IMR-90 (cell line): ENCODE measurements around the gene MLST8. TPM values are rescaled to one million over a fixed set of nuclear protein-coding genes. Genes with fewer than 3 reads are reported as not detected.

ENCODE experiments used
- ATAC-seq: fragments of 200-7000 bp; cut with Tn5 transposase; 2 replicates; pipeline ENCODE4 v1.9.1; 2020; ENCODE audit warnings: low read depth, mild to moderate bottlenecking, moderate library complexity
- BruUV-seq: library from RNA; stranded (reverse); fragments of 400-500 nt; replicated peaks from 2 replicates; lab custom pipeline; 2021; lab: Mats Ljungman, UMichigan
- CTCF ChIA-PET: fragments of 300-600 bp; formaldehyde crosslinking; extraction: SDS; loops from one replicate; lab custom pipeline; 2021; ENCODE audit warnings: antibody characterized with exemption; lab: Yijun Ruan, JAX
- POLR2A ChIA-PET: fragments of 300-600 bp; sonication (Branson Sonifier 250); formaldehyde crosslinking; loops from one replicate; lab custom pipeline; 2022; ENCODE audit warnings: antibody characterized with exemption; ENCODE audit not compliant: unreplicated experiment; lab: Charles Lee
- DNase-seq: peaks from one replicate; pipeline ENCODE4 v3.0.0; 2013
- H2AFZ ChIP-seq: replicated peaks from 2 replicates; pipeline ENCODE3; 2013; ENCODE audit warnings: low read length, mild to moderate bottlenecking; ENCODE audit not compliant: poor library complexity
- H2AK5ac ChIP-seq: 2 replicates; pipeline ENCODE4 v1.6.1; 2013; ENCODE audit warnings: low read depth, low read length, inconsistent platforms
- H2AK9ac ChIP-seq: replicated peaks from 2 replicates; pipeline ENCODE3; 2013; ENCODE audit warnings: mild to moderate bottlenecking, low read depth, low read length, moderate library complexity; ENCODE audit not compliant: poor library complexity
- H2BK120ac ChIP-seq: 2 replicates; pipeline ENCODE4 v1.6.1; 2013; ENCODE audit warnings: low read depth, low read length, inconsistent platforms
- H2BK15ac ChIP-seq: 3 replicates; pipeline ENCODE4 v1.6.1; 2013; ENCODE audit warnings: low read depth, low read length, inconsistent platforms
- H2BK20ac ChIP-seq: 2 replicates; pipeline ENCODE4 v1.6.1; 2013; ENCODE audit warnings: low read depth, mild to moderate bottlenecking, inconsistent platforms, low read length, moderate library complexity
- H2BK5ac ChIP-seq: 2 replicates; pipeline ENCODE4 v1.6.1; 2013; ENCODE audit warnings: mild to moderate bottlenecking, low read depth, low read length, inconsistent platforms; ENCODE audit not compliant: poor library complexity, severe bottlenecking
- H3K14ac ChIP-seq: replicated peaks from 2 replicates; pipeline ENCODE4 v1.6.1; 2013; ENCODE audit warnings: low read depth, low read length, inconsistent platforms
- H3K18ac ChIP-seq: 2 replicates; pipeline ENCODE4 v1.6.1; 2013; ENCODE audit warnings: low read depth, low read length, control low read depth
- H3K23ac ChIP-seq: 2 replicates; pipeline ENCODE4 v1.6.1; 2013; ENCODE audit warnings: low read depth, low read length, inconsistent platforms
- H3K27ac ChIP-seq: 2 replicates; pipeline ENCODE4 v1.5.1; 2013; ENCODE audit warnings: mild to moderate bottlenecking, control low read depth, low read length; ENCODE audit not compliant: insufficient read depth
- H3K27me3 ChIP-seq: 2 replicates; pipeline ENCODE4 v1.6.1; 2013; ENCODE audit warnings: low read length; ENCODE audit not compliant: control insufficient read depth, insufficient read depth
- H3K36me3 ChIP-seq: 2 replicates; pipeline ENCODE4 v1.6.1; 2013; ENCODE audit warnings: low read length, mixed read lengths; ENCODE audit not compliant: control insufficient read depth, insufficient read depth
- H3K4ac ChIP-seq: 2 replicates; pipeline ENCODE4 v1.6.1; 2013; ENCODE audit warnings: low read depth, low read length, inconsistent platforms
- H3K4me1 ChIP-seq: 2 replicates; pipeline ENCODE4 v1.6.1; 2013; ENCODE audit warnings: low read length, mixed read lengths; ENCODE audit not compliant: control insufficient read depth, insufficient read depth
- H3K4me2 ChIP-seq: 2 replicates; pipeline ENCODE4 v1.6.1; 2013; ENCODE audit warnings: low read depth, mild to moderate bottlenecking, control low read depth, low read length, moderate library complexity
- H3K4me3 ChIP-seq: 2 replicates; pipeline ENCODE4 v1.5.1; 2013; ENCODE audit warnings: low read depth, mild to moderate bottlenecking, control low read depth, low read length, moderate library complexity; ENCODE audit not compliant: insufficient read depth
- H3K56ac ChIP-seq: 2 replicates; pipeline ENCODE4 v1.6.1; 2013; ENCODE audit warnings: low read length, inconsistent platforms; ENCODE audit not compliant: insufficient read depth; ENCODE audit errors: extremely low read depth
- H3K79me1 ChIP-seq, 2 experiments: 2 replicates each; pipeline ENCODE4 v1.6.1; 2013; ENCODE audit warnings: low read length in 2 of 2, inconsistent platforms in 1 of 2, low read depth in 1 of 2
- H3K9ac ChIP-seq: 2 replicates; pipeline ENCODE4 v1.6.1; 2013; ENCODE audit warnings: low read depth, low read length, control low read depth
- H3K9me1 ChIP-seq: 2 replicates; pipeline ENCODE4 v1.6.1; 2013; ENCODE audit warnings: low read length, inconsistent platforms; ENCODE audit not compliant: insufficient read depth
- H3K9me3 ChIP-seq: 2 replicates; pipeline ENCODE4 v1.6.1; 2013; ENCODE audit warnings: low read length; ENCODE audit not compliant: control insufficient read depth, insufficient read depth
- H4K20me1 ChIP-seq: 2 replicates; pipeline ENCODE4 v1.6.1; 2013; ENCODE audit warnings: low read length, inconsistent platforms; ENCODE audit not compliant: insufficient read depth
- H4K5ac ChIP-seq: 2 replicates; pipeline ENCODE4 v1.6.1; 2013; ENCODE audit warnings: mild to moderate bottlenecking, low read depth, low read length, control low read depth
- H4K8ac ChIP-seq, 2 experiments: 2 replicates each; pipeline ENCODE4 v1.6.1; 2013; ENCODE audit warnings: low read depth in 2 of 2, low read length in 2 of 2, control low read depth in 1 of 2, inconsistent platforms in 1 of 2
- H4K91ac ChIP-seq: 2 replicates; pipeline ENCODE4 v1.6.1; 2013; ENCODE audit warnings: low read depth, low read length, inconsistent platforms; ENCODE audit not compliant: insufficient read depth
- FOS ChIP-seq: fragments of 150-350 bp; IDR thresholded peaks from 2 replicates; pipeline ENCODE4 v1.6.1; 2016; ENCODE audit warnings: low read depth, low read length
- MAZ ChIP-seq: IDR thresholded peaks from 2 replicates; pipeline ENCODE4 v1.6.1; 2012; ENCODE audit warnings: low read depth, mild to moderate bottlenecking, low read length, improper control_type of control experiment, moderate library complexity, borderline replicate concordance
- POLR2A ChIP-seq: IDR thresholded peaks from 2 replicates; pipeline ENCODE4 v1.6.1; 2012; ENCODE audit warnings: mild to moderate bottlenecking, low read depth, low read length
- RCOR1 ChIP-seq: IDR thresholded peaks from 2 replicates; pipeline ENCODE4 v1.6.1; 2012; ENCODE audit warnings: mild to moderate bottlenecking, low read length, improper control_type of control experiment; ENCODE audit not compliant: insufficient replicate concordance
- USF2 ChIP-seq: fragments of 150-350 bp; IDR thresholded peaks from 2 replicates; pipeline ENCODE4 v1.6.1; 2017; ENCODE audit warnings: mild to moderate bottlenecking, antibody characterized with exemption, low read length, low read depth
- WGBS, 2 experiments: methylation state at CpG; one replicate each; pipeline versions ENCODE4 v1.1.5 to v1.1.7; 2013; ENCODE audit warnings: missing lambda C conversion rate in 2 of 2; ENCODE audit not compliant: insufficient read length in 1 of 2; ENCODE audit errors: extremely low coverage in 2 of 2; 5-methylcytosine and 5-hydroxymethylcytosine counted together
- dilution Hi-C: fragments of 300-500 bp; cut with HindIII; formaldehyde crosslinking; loops from one replicate; pipeline ENCODE4 v1.14.3; 2018; ENCODE audit warnings: low sequenced_read_pairs; ENCODE audit not compliant: unreplicated experiment
- in situ Hi-C: fragments of 300-500 bp; cut with MboI; formaldehyde crosslinking; loops from 3 replicates; pipeline ENCODE4 v1.14.3; 2019; ENCODE audit warnings: low sequenced_read_pairs, inconsistent platforms, mixed read lengths
- intact Hi-C: fragments of 100-400 bp; cut with micrococcal nuclease; formaldehyde crosslinking; loops from 2 replicates; pipeline ENCODE4 v1.10.0; 2022
- polyA plus RNA-seq, 3 experiments: library from polyadenylated mRNA; depleted of rRNA; stranded (reverse); fragments of >200 nt; gene quantifications; 2 replicates each; pipeline ENCODE4 v1.2.3, GENCODE V29; 2012; ENCODE audit warnings: low replicate concordance in 1 of 3
- total RNA-seq: library from RNA; depleted of rRNA; stranded (reverse); fragments of >200 nt; gene quantifications from 2 replicates; pipeline ENCODE4 v1.2.3, GENCODE V29; 2012
- TF ChIP-seq, protein P1 (sequence below): fragments of 150-350 bp; IDR thresholded peaks from 2 replicates; pipeline ENCODE4 v1.6.1; 2016; ENCODE audit warnings: low read depth, mild to moderate bottlenecking, low read length, moderate library complexity, borderline replicate concordance

The MLST8 gene
- total and polyA plus RNA-seq, 2 of the 4 experiments (the other 2 are of a cell fraction) = 34.4 to 93.7 TPM

DNA sequence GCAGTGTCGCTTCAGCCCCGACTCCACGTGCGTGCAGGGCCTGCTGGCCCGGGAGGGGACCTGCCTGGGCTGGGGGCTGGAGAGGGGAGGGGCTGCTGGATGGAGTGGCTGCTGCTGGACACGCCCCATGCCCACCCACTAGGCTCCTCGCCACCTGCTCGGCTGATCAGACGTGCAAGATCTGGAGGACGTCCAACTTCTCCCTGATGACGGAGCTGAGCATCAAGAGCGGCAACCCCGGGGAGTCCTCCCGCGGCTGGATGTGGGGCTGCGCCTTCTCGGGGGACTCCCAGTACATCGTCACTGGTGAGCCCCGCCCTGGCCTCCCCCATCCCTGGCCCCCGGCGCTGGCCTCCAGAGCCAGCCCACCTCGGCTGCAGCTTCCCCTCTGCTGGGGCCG, 3.1 kb downstream of the MLST8 start:
- ChIA-PET CTCF (no interaction called here), POLR2A (no interaction called here)
- no peak overlapping the region for H4K91ac ChIP-seq
- no TSS peak for BruUV-seq
- H2BK15ac ChIP-seq = no peak overlapping the region
- peaks cover 22 to 43% of the 10 kb centered on the region in 2 experiments for H3K79me1 ChIP-seq
- DNase-seq = no peak
- no peak overlapping the region for H3K56ac ChIP-seq
- dilution Hi-C loops = no loop called here
- no peak overlapping the region for H3K4ac ChIP-seq
- no peak overlapping the region for H2AK9ac ChIP-seq
- H3K36me3 ChIP-seq = peaks cover 28% of the 10 kb centered on the region
- no peak overlapping the region for H3K4me3 ChIP-seq
- no peak overlapping the region for H2BK20ac ChIP-seq
- H2AFZ ChIP-seq = no peak overlapping the region
- intact Hi-C loops = no loop called here
- H3K27ac ChIP-seq = no peak overlapping the region
- no peaks in the 10 kb centered on the region for H3K27me3 ChIP-seq
- H3K18ac ChIP-seq = no peak overlapping the region
- no peak overlapping the region for H3K4me2 ChIP-seq
- no peak for ATAC-seq
- H4K20me1 ChIP-seq = peaks cover 16% of the 10 kb centered on the region
- no peaks in the 10 kb centered on the region for H3K9me3 ChIP-seq
- H3K4me1 ChIP-seq = peaks cover 11% of the 10 kb centered on the region
- no peak for TF ChIP-seq MAZ
- TF ChIP-seq USF2 = no peak
- TF ChIP-seq FOS = no peak
- TF ChIP-seq, protein P1, sequence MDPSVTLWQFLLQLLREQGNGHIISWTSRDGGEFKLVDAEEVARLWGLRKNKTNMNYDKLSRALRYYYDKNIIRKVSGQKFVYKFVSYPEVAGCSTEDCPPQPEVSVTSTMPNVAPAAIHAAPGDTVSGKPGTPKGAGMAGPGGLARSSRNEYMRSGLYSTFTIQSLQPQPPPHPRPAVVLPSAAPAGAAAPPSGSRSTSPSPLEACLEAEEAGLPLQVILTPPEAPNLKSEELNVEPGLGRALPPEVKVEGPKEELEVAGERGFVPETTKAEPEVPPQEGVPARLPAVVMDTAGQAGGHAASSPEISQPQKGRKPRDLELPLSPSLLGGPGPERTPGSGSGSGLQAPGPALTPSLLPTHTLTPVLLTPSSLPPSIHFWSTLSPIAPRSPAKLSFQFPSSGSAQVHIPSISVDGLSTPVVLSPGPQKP = no peak
- TF ChIP-seq RCOR1 = no peak
- no peak for TF ChIP-seq POLR2A
- H4K8ac ChIP-seq = no peak overlapping the region
- H2BK120ac ChIP-seq = no peak overlapping the region
- H3K9ac ChIP-seq = no peak overlapping the region
- H2BK5ac ChIP-seq = no peak overlapping the region
- H4K5ac ChIP-seq = no peak overlapping the region
- H2AK5ac ChIP-seq = no peak overlapping the region
- WGBS, 2 experiments = 73% methylated on average over 10 of the region's 23 CpGs; no CpG with 5 or more reads in 1 of the 2 experiments
- in situ Hi-C loops = no loop called here
- H3K23ac ChIP-seq = no peak overlapping the region
- H3K14ac ChIP-seq = no peak overlapping the region
- H3K9me1 ChIP-seq = peaks cover 6% of the 10 kb centered on the region; the same call in 1 of the 2 replicates
